ENCODE results near the gene USH1C. TPM values are rescaled to one million over a fixed set of nuclear protein-coding genes. Genes with fewer than 3 reads are reported as not detected.

USH1C gene
- total RNA-seq, 2 donors from 2014 or later = not detected

DNA sequence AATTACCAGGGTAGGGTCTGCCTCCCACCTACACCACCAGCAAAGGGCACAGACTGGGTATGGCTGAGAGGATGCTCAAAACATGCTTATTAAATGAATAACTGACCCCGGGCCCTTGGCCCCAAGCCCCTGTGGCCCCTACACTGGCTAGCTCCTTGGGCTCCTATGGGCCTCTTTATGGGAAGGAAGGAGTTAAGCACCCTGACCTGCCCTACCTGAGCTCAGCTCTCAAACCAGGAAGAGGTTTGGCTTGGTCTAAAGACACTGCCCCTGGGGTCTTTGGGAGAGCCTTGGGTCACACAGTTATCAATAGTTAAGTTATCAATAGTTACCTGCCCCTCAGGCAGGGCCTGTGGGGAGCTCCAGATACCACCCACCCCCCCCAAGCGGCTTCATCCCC is 1.2 kb downstream of the USH1C start:
- Histone ChIP-seq H3K27me3 (replicated peaks; ENCODE audit: insufficient read depth) (peaks cover 3% of the 10 kb centered on the region), H3K4me3 (no peak overlapping the region), H3K9me3 (no peaks in the 10 kb centered on the region), H3K4me1 (replicated peaks) (no peaks in the 10 kb centered on the region), H3K36me3 (no peaks in the 10 kb centered on the region), H3K27ac (no peak overlapping the region)
- WGBS = 91% methylated on average over 2 of the region's 2 CpGs
- TF ChIP-seq POLR2AphosphoS5 (IDR thresholded peaks at IDR 0.05) (no peak), POLR2A (IDR thresholded peaks at IDR 0.05) (no peak)
- TF ChIP-seq, protein P1, sequence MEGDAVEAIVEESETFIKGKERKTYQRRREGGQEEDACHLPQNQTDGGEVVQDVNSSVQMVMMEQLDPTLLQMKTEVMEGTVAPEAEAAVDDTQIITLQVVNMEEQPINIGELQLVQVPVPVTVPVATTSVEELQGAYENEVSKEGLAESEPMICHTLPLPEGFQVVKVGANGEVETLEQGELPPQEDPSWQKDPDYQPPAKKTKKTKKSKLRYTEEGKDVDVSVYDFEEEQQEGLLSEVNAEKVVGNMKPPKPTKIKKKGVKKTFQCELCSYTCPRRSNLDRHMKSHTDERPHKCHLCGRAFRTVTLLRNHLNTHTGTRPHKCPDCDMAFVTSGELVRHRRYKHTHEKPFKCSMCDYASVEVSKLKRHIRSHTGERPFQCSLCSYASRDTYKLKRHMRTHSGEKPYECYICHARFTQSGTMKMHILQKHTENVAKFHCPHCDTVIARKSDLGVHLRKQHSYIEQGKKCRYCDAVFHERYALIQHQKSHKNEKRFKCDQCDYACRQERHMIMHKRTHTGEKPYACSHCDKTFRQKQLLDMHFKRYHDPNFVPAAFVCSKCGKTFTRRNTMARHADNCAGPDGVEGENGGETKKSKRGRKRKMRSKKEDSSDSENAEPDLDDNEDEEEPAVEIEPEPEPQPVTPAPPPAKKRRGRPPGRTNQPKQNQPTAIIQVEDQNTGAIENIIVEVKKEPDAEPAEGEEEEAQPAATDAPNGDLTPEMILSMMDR (IDR thresholded peaks at IDR 0.05) = no peak
- DNase-seq (ENCODE audit: low spot score) = no peak
- intact Hi-C loops (cut with DNase I) = no loop called here

- H3K36me3 ChIP-seq = no peaks in the 10 kb centered on the region
- WGBS = 89% methylated on average over 4 of the region's 4 CpGs
- no peak overlapping the region for H3K4me3 ChIP-seq
- H3K9me3 ChIP-seq = no peaks in the 10 kb centered on the region
- H3K27ac ChIP-seq = no peak overlapping the region
- no peaks in the 10 kb centered on the region for H3K4me1 ChIP-seq (replicated peaks)
- intact Hi-C loops (cut with DNase I) = no loop called here
- no peak for TF ChIP-seq POLR2A (IDR thresholded peaks at IDR 0.05)
- TF ChIP-seq POLR2AphosphoS5 (IDR thresholded peaks at IDR 0.05) = no peak
- TF ChIP-seq, protein P1 (IDR thresholded peaks at IDR 0.05) = no peak
- DNase-seq (ENCODE audit: low spot score) = no peak
- H3K27me3 ChIP-seq (replicated peaks; ENCODE audit: insufficient read depth) = peaks cover 3% of the 10 kb centered on the region
Measured at GRCh38 chr11:17542249-17542648, 2.0 kb downstream of the USH1C start.

DNA sequence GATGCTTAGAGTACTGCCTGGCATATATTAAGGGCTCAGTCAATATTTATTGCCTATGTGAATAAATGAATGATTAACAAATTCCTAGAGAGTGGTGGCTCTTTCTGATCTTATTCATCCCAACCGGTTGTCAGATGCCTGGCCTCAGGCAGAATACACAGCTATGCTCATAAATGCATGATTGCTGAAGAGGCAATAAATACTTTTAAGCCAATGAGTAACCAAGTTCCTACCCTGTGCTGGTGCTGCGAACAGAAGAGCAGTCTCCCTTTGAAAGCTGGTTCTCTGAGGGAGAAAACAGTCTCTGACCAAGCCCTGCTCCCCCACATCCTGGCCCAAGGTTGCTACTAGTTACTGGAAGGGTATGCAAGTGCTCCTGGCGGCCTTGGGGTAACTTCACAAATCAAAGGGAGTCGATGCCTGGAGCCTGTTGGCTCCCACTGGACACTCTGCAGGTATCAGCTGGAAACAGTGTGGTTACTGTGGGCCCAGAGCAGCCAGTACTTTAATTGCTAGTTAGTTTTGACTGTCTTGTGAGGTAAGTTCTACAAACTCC is 2.8 kb downstream of the USH1C start:
- TF ChIP-seq POLR2AphosphoS5 (IDR thresholded peaks at IDR 0.05) (no peak), POLR2A (IDR thresholded peaks at IDR 0.05) (no peak)
- TF ChIP-seq, protein P1 (IDR thresholded peaks at IDR 0.05) = no peak
- 59% methylated on average over 4 of the region's 4 CpGs for WGBS
- Histone ChIP-seq H3K36me3 (no peaks in the 10 kb centered on the region), H3K4me3 (no peak overlapping the region), H3K27ac (no peak overlapping the region), H3K4me1 (replicated peaks) (no peaks in the 10 kb centered on the region), H3K9me3 (no peaks in the 10 kb centered on the region), H3K27me3 (replicated peaks; ENCODE audit: insufficient read depth) (peaks cover 3% of the 10 kb centered on the region)
- intact Hi-C loops (cut with DNase I) = no loop called here
- DNase-seq (ENCODE audit: low spot score) = no peak

DNA sequence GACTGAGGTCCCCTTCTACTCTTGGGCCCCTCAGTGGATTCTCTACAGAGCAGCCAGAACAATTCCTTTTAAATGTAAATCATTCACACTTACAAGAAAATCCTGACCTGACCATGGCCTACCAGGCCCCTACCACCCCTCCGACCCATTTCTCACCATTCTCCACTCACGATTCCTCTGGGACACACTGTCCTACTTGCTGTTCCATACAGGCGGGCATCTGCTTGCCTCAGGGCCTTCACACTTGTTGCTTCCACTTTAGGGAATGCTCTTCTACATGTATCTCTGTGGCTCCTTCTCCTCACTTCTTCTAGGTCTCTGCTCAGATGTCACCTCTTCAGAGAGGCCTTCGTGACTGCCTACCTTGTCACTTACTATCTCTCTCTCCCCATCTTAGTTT is 3.4 kb downstream of the USH1C start:
- Histone ChIP-seq H3K9me3 (no peaks in the 10 kb centered on the region), H3K27me3 (replicated peaks; ENCODE audit: insufficient read depth) (peaks cover 3% of the 10 kb centered on the region), H3K27ac (no peak overlapping the region), H3K4me1 (replicated peaks) (no peaks in the 10 kb centered on the region), H3K4me3 (no peak overlapping the region), H3K36me3 (no peaks in the 10 kb centered on the region)
- intact Hi-C loops (cut with DNase I) = no loop called here
- 79% methylated on average over 4 of the region's 4 CpGs for WGBS
- no peak for DNase-seq (ENCODE audit: low spot score)
- TF ChIP-seq POLR2AphosphoS5 (IDR thresholded peaks at IDR 0.05) = no peak
- no peak for TF ChIP-seq POLR2A (IDR thresholded peaks at IDR 0.05)
- TF ChIP-seq, protein P1 (IDR thresholded peaks at IDR 0.05) = no peak

GRCh38 chr11:17538731-17539130 is 5.5 kb downstream of the USH1C start:
- WGBS = 75% methylated on average over 3 of the region's 3 CpGs
- intact Hi-C loops (cut with DNase I) = no loop called here
- H3K27me3 ChIP-seq (replicated peaks; ENCODE audit: insufficient read depth) = no peaks in the 10 kb centered on the region
- TF ChIP-seq, protein P1 (IDR thresholded peaks at IDR 0.05) = no peak
- TF ChIP-seq POLR2AphosphoS5 (IDR thresholded peaks at IDR 0.05) = no peak
- TF ChIP-seq POLR2A (IDR thresholded peaks at IDR 0.05) = no peak
- H3K9me3 ChIP-seq = no peaks in the 10 kb centered on the region
- no peak overlapping the region for H3K4me3 ChIP-seq
- no peaks in the 10 kb centered on the region for H3K36me3 ChIP-seq
- DNase-seq (ENCODE audit: low spot score) = no peak
- H3K27ac ChIP-seq = no peak overlapping the region
- H3K4me1 ChIP-seq (replicated peaks) = no peaks in the 10 kb centered on the region

Measured in prostate gland (tissue), 2 donors.